Bronchial epithelial cell (primary cell): ENCODE results near the gene ZNF774. TPM values are rescaled to one million over a fixed set of nuclear protein-coding genes. Genes with fewer than 3 reads are reported as not detected.

Source experiments
- DNase-seq: peaks from one replicate; pipeline ENCODE4 v3.0.0-alpha.2; 2010; ENCODE audit warnings: low read depth
- FAIRE-seq: peaks from 2 replicates; lab custom pipeline; 2011; peaks lifted over from hg19 to GRCh38; lab: Jason Lieb, UNC
- H3K27me3 ChIP-seq: 2 replicates; pipeline ENCODE4 v1.5.1; 2011; ENCODE audit warnings: low read length; ENCODE audit not compliant: control insufficient read depth, insufficient read depth
- H3K36me3 ChIP-seq: 2 replicates; pipeline ENCODE4 v1.5.1; 2011; ENCODE audit warnings: low read length; ENCODE audit not compliant: control insufficient read depth, insufficient read depth
- H3K4me3 ChIP-seq: 2 replicates; pipeline ENCODE4 v1.5.1; 2011; ENCODE audit warnings: mild to moderate bottlenecking, low read depth, low read length, control low read depth
- CTCF ChIP-seq: IDR thresholded peaks from 2 replicates; pipeline ENCODE4 v1.5.1; 2011; ENCODE audit warnings: mild to moderate bottlenecking, moderate library complexity, low read length, control low read depth, inconsistent platforms; ENCODE audit not compliant: insufficient read depth, severe bottlenecking
- total RNA-seq: library from RNA; depleted of rRNA; stranded (reverse); fragments of >200 nt; gene quantifications from 2 replicates; pipeline ENCODE4 v1.2.1, GENCODE V29; 2014

The ZNF774 gene
- total RNA-seq, 1 donor from 2014 or later = 4.2 TPM

DNA sequence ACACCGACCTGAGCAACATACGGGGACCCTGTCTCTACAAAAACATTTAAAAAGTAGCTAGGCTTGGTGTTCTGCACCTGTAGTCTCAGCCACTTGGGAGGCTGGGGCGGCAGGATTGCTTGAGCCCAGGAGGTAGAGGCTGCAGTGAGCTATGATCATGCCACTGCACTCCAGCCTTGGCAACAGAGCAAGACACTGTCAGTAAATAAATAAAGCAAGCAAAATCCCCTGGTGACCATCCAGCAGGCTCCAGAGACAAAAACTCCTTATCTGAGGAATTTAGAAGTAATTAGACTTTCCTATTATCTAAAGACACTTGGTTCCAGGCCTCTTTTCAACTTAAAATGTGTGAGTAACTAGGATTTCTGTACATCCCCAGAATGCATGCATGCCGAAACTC lies 29.5 kb upstream of the ZNF774 start:
- no peaks in the 10 kb centered on the region for H3K27me3 ChIP-seq
- DNase-seq (no peak), FAIRE-seq (no peak)
- H3K36me3 ChIP-seq = no peaks in the 10 kb centered on the region
- no peak for TF ChIP-seq CTCF
- H3K4me3 ChIP-seq = no peak overlapping the region

DNA sequence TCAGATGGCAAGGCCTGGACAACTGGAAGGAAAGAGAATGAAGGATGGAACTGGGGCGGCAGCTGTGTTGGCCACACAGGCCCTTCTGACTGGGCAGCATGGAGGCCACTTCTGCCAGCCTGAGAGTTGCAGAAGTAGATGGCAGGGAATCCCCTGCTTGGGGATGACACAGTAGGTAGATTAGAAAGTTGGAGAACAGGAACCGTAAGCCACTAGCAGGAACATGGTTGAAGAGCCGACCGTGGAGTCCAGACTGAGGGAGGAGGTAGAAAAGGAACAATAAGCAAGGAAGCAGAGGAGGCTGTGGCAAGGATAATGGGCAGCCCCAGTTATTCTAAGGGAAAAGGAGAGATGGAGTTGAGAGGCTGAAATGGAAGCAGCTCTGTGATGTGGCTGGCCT lies 26.4 kb upstream of the ZNF774 start:
- H3K27me3 ChIP-seq = no peaks in the 10 kb centered on the region
- FAIRE-seq (no peak), DNase-seq (no peak)
- no peak for TF ChIP-seq CTCF
- H3K4me3 ChIP-seq = no peak overlapping the region
- H3K36me3 ChIP-seq = no peaks in the 10 kb centered on the region

DNA sequence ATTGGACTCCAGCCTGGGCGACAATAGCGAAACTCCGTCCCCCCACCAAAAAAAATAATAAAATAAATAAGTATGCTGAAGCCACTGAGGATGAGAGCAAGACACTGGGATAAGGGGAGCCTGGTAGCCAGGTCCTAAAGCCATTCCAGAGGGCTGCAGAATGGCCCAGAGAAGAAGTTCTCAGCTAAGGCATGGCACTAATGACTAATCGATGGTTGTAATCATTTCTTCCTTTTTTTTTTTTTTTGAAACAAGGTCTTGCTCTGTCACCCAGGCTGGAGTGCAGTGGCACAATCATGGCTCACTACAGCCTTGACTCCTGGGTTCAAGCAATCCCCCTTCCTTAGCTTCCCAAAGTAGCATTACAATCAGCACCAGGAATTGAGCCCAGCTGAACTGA lies 25.6 kb upstream of the ZNF774 start:
- Histone ChIP-seq H3K4me3 (no peak overlapping the region), H3K36me3 (no peaks in the 10 kb centered on the region), H3K27me3 (no peaks in the 10 kb centered on the region)
- TF ChIP-seq CTCF = no peak
- FAIRE-seq (no peak), DNase-seq (no peak)

DNA sequence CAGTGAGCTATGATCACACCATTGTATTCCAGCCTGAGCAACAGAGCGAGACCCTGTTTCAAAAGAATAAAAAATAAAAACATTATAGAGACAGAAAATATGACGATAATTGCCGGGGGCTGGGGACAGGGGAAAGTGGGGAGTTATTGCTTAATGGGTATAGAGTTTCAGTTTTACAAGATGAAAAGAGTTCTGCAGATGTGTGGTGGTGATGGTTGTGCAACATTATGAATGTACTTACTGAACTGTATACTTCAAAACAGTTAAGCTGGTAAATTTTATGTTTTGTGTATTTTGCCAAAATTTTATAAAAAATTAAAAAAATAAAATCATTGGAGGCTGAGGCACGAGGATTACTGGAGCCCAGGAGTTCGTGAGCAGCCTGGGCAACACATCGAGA lies 24.8 kb upstream of the ZNF774 start:
- Histone ChIP-seq H3K4me3 (no peak overlapping the region), H3K27me3 (no peaks in the 10 kb centered on the region), H3K36me3 (no peaks in the 10 kb centered on the region)
- FAIRE-seq (no peak), DNase-seq (no peak)
- TF ChIP-seq CTCF = no peak

GRCh38 chr15:90334304-90334731 lies 17.8 kb upstream of the ZNF774 start:
- Histone ChIP-seq H3K36me3 (no peaks in the 10 kb centered on the region), H3K27me3 (no peaks in the 10 kb centered on the region), H3K4me3 (no peak overlapping the region)
- no peak for TF ChIP-seq CTCF
- DNase-seq (peak; percentile 91), FAIRE-seq (no peak)

DNA sequence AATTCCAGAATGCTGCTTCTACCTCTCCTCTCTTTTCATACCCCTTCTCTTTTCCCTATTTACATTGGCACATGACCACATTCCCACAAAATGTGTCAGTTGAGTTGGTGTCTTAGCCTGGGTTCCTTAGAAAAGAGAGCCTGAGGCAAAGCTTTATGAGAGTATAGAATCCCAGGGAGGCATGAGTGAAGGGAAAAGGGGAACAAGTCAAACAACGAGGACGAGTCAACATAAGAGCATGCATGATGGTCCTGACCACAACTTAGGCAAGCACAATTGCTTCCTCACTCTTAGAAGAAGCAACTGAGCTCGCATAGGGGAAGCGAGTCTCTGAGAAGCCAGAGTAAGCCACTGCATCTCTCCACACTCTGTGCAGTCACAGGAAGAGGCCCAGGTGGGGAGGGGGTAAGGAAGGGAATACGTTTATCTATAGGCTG lies 15.4 kb upstream of the ZNF774 start:
- FAIRE-seq (no peak), DNase-seq (peak; percentile 99)
- TF ChIP-seq CTCF = no peak
- Histone ChIP-seq H3K4me3 (no peak overlapping the region), H3K36me3 (no peaks in the 10 kb centered on the region), H3K27me3 (no peaks in the 10 kb centered on the region)
